HG03175 (cell line): Measurements from ENCODE around the gene GAS2L2.

Experiments
- ATAC-seq: cut with Tn5 transposase; IDR thresholded peaks from one replicate; pipeline ENCODE4 v1.9.1; 2021; ENCODE audit warnings: mild to moderate bottlenecking, moderate library complexity; ENCODE audit not compliant: unreplicated experiment

Gene GAS2L2

GRCh38 chr17:35730400-35731005, 22.5 kb downstream of the GAS2L2 start:
- no peak for ATAC-seq

- ATAC-seq: no peak
These were observed 23.6 kb downstream of the GAS2L2 start for GRCh38 chr17:35729405-35729833.

- no peak for ATAC-seq
These were observed 24.5 kb downstream of the GAS2L2 start for GRCh38 chr17:35728551-35728950.

GRCh38 chr17:35727635-35728034, 25.4 kb downstream of the GAS2L2 start:
- ATAC-seq: no peak

GRCh38 chr17:35726953-35727460, 26.0 kb downstream of the GAS2L2 start:
- no peak for ATAC-seq

GRCh38 chr17:35726127-35726952, 26.7 kb downstream of the GAS2L2 start:
- ATAC-seq: no peak

- no peak for ATAC-seq
These were observed 27.3 kb downstream of the GAS2L2 start for GRCh38 chr17:35725802-35726126.

GRCh38 chr17:35725058-35725457, 28.0 kb downstream of the GAS2L2 start:
- ATAC-seq: no peak

GRCh38 chr17:35723735-35724134, 29.3 kb downstream of the GAS2L2 start:
- no peak for ATAC-seq

- ATAC-seq: no peak
These were observed 35.6 kb downstream of the GAS2L2 start for GRCh38 chr17:35717475-35717874.

- ATAC-seq: no peak
These were observed 36.1 kb downstream of the GAS2L2 start for GRCh38 chr17:35716897-35717465.

GRCh38 chr17:35716173-35716572, 36.9 kb downstream of the GAS2L2 start:
- no peak for ATAC-seq

GRCh38 chr17:35715416-35715815, 37.6 kb downstream of the GAS2L2 start:
- no peak for ATAC-seq

- no peak for ATAC-seq
These were observed 38.1 kb downstream of the GAS2L2 start for GRCh38 chr17:35714988-35715387.

- no peak for ATAC-seq
These were observed 39.8 kb downstream of the GAS2L2 start for GRCh38 chr17:35713069-35713728.

GRCh38 chr17:35710950-35711349, 42.1 kb downstream of the GAS2L2 start:
- no peak for ATAC-seq

GRCh38 chr17:35709874-35710273, 43.2 kb downstream of the GAS2L2 start:
- ATAC-seq: no peak

GRCh38 chr17:35708951-35709350, 44.1 kb downstream of the GAS2L2 start:
- no peak for ATAC-seq

- no peak for ATAC-seq
These were observed 44.9 kb downstream of the GAS2L2 start for GRCh38 chr17:35708149-35708548.

GRCh38 chr17:35705705-35706104, 47.3 kb downstream of the GAS2L2 start:
- no peak for ATAC-seq

GRCh38 chr17:35705230-35705629, 47.8 kb downstream of the GAS2L2 start:
- ATAC-seq: no peak
